ENCODE data around the gene PPP6R2.

GRCh38 chr22:50444663-50445062 lies 101.5 kb downstream of the PPP6R2 start:
- TF ChIP-seq GATA2 (IDR thresholded peaks at IDR 0.05; ENCODE audit: low read depth, low read length), result no peak
- TF ChIP-seq GATA3 (IDR thresholded peaks at IDR 0.05; ENCODE audit: low read depth, low read length), result no peak

Measured in SH-SY5Y (cell line).